ENCODE measurements around the gene RABEPK.

DNA sequence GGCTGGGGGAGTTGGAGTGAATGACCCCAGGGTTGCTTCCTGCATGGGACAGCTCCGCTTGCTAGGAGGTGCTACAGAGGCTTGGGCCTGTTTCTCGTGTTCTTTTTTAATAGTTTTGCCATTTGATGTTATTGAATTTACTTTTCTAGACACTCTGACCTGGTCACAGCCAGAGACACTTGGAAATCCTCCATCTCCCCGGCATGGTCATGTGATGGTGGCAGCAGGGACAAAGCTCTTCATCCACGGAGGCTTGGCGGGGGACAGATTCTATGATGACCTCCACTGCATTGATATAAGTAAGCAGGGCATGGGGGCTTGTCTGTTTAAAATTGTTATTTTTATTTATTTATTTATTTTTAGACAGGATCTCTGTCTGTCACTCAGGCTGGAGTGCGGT, 27.4 kb downstream of the RABEPK start:
- TF ChIP-seq CTCF (conservative IDR thresholded peaks at IDR 0.05): no peak
- no peak for TF ChIP-seq ZFX (IDR thresholded peaks at IDR 0.05)
